HG02884 (cell line): ENCODE results near the gene ATP4B.
"Not testable (repeated sequence)": the region's sequence is repeated elsewhere in the genome, so short reads cannot be mapped to it uniquely, and the experiment has no call there.

Source experiments
- ATAC-seq: cut with Tn5 transposase; IDR thresholded peaks from one replicate; pipeline ENCODE4 v1.9.1; 2021; ENCODE audit warnings: mild to moderate bottlenecking, moderate library complexity; ENCODE audit not compliant: unreplicated experiment

Gene ATP4B

GRCh38 chr13:113627136-113627535, 30.9 kb downstream of the ATP4B start:
- no peak for ATAC-seq

DNA sequence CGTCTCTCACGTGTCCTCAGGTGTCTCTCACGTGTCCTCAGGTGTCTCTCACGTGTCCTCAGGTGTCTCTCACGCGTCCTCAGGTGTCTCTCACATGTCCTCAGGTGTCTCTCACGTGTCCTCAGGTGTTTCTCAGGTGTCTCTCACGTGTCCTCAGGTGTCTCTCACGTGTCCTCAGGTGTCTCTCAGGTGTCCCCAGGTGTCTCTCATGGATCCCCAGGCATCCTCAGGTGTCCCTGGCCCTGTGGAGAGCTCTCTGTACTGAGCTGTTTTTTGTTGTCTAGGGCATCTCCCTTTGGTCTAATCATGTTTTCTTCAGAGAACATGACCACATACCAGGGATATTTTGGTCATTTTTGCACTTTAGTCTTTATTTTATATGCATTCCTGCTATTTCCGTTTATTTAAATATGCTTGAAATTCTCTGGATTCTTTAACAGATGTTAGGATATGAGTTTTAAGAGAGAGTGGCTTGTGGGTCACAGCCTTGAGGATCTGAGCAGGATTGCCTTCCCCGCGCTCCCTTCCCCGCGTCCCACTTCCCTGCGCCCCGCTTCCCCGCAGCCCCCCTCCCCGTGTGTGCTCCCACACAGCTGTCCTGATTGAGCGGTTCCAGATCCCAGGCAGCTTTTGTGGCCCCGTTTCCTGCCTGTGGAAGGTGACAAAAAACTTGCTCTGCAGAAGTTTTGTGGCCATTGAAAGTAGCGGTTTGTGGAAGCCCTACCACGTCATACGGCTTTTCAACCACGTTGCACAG, 31.9 kb downstream of the ATP4B start:
- no peak for ATAC-seq

- not testable (repeated sequence) for ATAC-seq
Observed at GRCh38 chr13:113624640-113625304, 33.2 kb downstream of the ATP4B start.

- no peak for ATAC-seq
Observed at GRCh38 chr13:113624235-113624587, 33.8 kb downstream of the ATP4B start.

- no peak for ATAC-seq
Observed at GRCh38 chr13:113623491-113624234, 34.3 kb downstream of the ATP4B start.

DNA sequence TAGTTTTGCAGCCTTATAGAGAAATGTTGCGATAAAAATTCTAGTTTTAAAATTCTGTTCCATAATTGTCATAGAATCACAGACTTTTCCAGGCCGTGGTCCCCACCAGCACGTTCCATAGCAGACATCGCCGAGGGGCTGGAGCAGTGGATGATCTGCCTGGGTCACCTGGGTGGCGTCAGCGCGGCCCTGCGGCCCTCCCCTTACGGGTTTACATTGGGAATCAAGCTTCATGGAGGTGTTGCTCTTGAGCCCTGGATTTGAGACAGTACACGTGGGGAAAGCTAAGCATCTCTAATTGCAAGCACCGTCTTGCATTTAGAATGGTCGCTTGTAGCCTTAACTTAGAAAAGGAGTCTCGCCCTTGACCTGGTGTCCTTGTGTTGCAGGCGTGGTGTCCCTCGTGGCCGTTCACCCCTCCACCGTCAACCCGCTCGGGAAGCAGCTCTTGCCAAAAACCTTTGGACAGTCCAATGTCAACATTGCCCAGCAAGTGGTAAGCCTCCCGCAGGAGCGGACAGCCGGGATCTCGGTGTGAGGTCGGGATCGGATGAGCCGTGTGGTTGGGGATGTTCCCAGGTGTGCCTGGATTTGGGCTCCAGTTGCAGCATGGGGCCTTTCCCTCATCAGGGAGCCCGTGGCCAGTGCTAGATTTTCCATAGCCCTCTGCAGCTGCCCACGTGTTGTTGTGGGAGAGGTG, 35.1 kb downstream of the ATP4B start:
- ATAC-seq = no peak

GRCh38 chr13:113621986-113622550, 35.9 kb downstream of the ATP4B start:
- ATAC-seq = not testable (repeated sequence)

DNA sequence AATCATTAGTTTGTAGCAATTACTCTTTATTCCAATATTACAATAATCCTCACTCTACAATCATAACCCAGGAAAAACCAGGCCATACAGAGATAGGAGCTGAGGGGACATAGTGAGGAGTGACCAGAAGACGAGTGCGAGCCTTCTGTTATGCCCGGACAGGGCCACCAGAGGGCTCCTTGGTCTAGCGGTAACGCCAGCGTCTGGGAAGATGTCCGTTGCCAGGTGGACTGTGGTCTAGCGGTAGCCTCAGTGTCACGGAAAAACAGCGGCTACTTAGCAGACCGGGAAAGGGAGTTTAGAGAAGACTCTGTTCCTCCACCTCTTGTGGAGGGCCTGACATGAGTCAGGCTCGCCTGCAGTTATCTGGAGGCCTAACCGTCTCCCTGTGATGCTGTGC, 36.5 kb downstream of the ATP4B start:
- ATAC-seq = not testable (repeated sequence)

DNA sequence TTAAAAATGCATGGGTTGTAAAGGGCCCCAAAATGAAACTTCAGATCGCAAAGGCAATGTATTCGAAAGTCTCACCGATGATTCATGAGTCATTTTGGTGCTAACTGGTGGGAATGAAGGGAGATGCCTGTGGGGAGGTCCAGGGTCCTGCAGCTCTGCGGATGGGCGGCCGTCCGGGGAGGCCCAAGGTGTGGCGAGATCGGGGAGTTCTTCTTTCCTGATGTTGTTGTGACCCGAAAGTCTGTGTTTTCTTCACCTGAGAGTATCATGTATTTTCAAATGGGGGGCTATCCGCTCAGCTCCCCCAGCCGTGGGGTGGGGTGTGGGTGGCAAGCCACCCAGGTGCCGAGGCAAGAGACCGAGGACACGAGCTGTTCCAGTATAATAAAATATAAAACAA, 37.0 kb downstream of the ATP4B start:
- ATAC-seq = no peak

DNA sequence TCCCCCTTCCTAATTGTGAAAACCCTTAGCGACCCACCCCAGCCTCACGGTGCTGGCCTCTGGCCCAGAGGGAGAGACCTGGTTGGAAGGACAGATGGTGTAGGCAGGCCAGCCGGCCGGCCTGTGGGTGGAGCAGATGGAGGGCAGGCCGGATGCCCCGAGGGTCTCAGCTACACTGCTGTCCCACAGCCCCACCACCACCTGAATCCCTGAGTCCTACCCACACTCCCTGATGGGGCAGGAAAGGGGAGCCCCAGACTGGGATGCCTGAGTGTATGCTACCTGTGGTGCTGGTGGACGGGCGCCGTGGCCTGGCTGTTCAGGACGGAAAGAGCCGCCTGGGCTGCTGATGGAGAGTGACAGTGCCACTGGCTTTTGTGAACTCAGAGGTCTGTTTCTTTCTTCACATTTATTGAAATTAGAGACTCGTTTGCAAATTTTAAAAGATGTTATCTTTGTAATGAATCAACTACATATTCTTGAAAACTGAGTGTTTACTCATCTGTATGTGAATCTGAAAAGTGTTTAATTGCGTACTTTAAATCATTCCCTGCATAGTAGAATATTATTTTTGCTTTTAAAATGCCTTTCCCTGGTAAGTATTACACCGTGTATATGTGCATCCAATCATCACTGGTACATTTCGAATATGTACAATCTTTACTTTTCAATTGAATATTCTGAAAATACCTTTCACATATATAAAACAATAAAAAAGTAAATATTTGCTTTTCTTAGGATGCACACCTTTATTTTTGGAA, 37.8 kb downstream of the ATP4B start:
- no peak for ATAC-seq

DNA sequence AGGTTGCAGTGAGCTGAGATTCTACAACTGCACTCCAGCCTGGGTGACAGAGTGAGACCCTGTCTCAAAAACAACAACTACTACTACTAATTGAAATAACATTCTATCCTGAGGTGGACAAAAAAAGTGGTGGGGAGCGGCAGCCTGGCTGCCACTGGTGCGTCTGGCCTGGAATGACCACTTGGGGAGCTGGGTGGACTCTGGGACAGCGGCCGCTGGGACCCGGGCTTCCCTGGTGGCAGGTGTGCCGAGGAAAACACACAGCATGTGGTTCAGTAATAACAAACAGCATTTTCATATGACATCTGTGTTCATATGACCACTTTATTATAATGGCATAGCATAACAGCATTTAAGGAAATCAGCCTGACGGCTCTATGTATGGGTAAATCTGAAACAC, 39.5 kb downstream of the ATP4B start:
- no peak for ATAC-seq

DNA sequence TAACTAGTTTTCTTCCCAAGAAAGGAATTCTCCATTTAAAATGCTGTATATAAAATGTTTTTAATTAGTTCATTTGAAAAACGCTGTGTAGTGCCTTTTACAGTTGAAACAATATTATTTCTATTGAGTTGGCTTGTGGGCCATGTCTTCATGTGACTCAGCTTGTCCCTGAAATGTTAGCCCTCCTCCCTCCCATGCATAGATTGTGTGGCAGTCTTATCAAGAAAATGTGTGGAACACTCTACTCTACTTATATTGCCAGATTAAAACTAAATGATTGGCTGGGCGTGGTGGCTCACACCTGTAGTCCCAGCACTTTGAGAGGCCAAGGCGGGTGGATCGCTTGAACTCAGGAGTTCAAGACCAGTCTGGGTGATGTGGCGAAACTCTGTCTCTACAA, 40.0 kb downstream of the ATP4B start:
- no peak for ATAC-seq

DNA sequence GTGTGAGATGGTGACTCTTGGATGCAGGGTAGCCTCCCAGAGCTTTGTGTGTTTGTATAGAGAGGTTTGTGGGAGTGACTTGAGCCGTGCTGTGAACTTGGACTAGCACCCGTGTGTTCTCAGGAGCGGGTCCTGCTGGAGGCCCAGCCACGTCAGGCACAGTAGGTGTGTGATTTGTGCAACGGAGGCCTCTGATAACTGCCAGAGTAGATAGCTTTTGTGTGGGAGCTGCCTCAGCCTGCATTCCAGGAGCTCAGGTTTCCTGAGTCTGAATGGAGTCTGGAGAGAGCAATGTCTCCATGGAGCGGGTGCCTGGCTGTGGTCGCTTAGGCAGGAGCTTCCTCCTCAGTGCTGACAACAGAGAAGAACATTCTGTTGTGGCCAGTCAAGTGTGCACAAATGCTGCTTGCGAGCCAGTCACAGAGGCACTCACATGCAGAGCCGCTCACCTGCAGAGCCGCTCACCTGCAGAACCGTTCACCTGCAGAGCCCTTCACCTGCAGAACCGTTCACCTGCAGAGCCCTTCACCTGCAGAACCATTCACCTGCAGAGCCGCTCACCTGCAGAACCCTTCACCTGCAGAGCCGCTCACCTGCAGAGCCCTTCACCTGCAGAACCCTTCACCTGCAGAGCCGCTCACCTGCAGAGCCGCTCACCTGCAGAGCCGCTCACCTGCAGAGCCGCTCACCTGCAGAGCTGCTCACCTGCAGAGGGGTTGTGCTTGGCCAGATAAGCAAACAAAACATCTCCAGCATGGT, 40.8 kb downstream of the ATP4B start:
- ATAC-seq = no peak

- no peak for ATAC-seq
Observed at GRCh38 chr13:113616281-113616906, 41.6 kb downstream of the ATP4B start.

DNA sequence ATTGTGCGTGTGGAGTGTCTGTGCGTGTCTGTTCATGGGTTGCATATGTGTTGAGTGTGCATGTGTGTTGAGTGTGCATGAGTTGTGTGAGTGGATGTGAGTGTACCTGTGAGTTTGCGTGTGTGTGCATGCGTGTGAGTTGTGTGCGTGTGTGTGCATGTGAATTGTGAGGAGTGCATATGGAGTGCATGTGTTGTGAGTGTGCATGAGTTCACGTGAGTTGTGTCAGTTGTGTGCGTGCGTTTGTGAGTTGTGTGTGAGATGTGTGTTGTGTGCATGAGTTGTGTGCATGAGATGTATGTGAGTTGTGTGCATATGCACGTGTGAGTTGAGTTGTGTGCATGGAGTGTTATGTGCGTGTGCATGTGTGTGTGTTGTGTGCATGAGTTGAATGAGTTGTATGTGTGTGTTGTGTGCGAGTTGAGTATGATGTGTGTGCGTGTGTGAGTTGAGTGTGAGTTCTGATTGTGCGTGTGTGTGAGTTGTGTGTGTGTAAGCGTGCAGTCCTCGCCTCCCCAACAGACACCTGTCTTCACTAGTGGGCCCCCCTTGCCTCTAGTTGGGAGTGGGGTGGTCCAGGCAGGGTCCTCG, 44.1 kb downstream of the ATP4B start:
- no peak for ATAC-seq

GRCh38 chr13:113612607-113613006, 45.4 kb downstream of the ATP4B start:
- ATAC-seq = no peak

DNA sequence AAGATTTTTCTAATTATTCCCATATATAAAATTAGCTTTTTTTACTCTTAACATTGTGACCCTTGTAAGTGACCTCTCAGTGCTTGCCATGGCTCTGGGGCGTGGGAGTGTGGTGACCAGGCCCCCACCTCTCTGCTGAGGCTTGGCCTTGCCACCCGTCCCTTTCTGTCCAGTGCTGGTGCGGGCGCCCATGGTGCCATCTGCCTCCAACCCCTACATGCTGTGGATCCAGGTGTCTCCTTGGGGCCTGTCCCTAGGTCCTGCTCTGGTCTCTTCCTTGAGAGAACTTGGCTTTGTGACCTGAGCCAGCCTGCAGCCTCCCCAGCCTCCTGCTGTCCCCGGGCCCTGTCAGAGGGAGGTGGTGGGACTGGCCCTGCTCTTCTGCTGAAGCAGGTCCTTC, 46.0 kb downstream of the ATP4B start:
- no peak for ATAC-seq

GRCh38 chr13:113610266-113610665, 47.7 kb downstream of the ATP4B start:
- no peak for ATAC-seq

GRCh38 chr13:113609616-113610015, 48.4 kb downstream of the ATP4B start:
- ATAC-seq = no peak
